GM12874 (cell line): Measurements from ENCODE around the gene HACE1.

Experiments used
- TF ChIP-seq, protein P1 (sequence below): IDR thresholded peaks from 2 replicates; pipeline ENCODE4 v1.5.1; 2011; ENCODE audit warnings: low read depth, mild to moderate bottlenecking, control low read depth, low read length, moderate library complexity; ENCODE audit not compliant: insufficient read depth

HACE1 gene

DNA sequence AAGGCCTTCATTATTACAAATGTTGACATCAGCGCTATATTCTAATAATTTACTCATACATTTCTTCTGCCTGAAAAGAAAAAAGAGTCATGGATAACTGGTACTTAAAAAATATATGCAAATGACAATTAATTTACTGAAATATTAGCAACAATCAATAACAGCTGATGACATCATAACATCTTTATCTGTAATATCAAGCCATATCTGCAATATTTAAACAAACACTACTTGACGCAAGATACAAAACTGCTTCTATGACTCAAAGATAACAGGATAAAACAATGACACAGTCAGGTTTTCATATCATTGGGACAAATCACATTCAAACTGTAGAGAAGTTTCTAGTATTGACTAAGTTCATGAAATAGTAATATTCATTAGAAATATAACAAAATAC lies 16.5 kb downstream of the HACE1 start:
- TF ChIP-seq, protein P1, sequence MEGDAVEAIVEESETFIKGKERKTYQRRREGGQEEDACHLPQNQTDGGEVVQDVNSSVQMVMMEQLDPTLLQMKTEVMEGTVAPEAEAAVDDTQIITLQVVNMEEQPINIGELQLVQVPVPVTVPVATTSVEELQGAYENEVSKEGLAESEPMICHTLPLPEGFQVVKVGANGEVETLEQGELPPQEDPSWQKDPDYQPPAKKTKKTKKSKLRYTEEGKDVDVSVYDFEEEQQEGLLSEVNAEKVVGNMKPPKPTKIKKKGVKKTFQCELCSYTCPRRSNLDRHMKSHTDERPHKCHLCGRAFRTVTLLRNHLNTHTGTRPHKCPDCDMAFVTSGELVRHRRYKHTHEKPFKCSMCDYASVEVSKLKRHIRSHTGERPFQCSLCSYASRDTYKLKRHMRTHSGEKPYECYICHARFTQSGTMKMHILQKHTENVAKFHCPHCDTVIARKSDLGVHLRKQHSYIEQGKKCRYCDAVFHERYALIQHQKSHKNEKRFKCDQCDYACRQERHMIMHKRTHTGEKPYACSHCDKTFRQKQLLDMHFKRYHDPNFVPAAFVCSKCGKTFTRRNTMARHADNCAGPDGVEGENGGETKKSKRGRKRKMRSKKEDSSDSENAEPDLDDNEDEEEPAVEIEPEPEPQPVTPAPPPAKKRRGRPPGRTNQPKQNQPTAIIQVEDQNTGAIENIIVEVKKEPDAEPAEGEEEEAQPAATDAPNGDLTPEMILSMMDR = no peak

DNA sequence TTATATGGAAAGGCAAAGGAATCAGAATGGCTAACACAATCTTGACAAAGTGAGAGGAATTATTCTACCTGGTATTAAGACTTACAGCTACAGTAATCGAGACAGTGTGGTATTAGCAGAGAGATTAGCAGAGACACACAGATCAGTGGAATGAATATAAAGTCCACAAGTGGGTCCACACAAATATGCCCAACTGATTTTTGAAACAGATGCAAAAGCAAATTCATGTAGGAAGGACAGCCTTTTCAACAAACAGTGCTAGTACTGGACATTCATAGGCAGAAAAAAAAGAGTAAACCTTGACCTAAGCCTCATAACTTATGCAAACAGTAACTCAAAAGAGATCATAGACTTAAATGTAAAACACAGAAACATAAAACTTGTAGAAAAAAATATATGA lies 22.6 kb downstream of the HACE1 start:
- TF ChIP-seq, protein P1 = no peak

DNA sequence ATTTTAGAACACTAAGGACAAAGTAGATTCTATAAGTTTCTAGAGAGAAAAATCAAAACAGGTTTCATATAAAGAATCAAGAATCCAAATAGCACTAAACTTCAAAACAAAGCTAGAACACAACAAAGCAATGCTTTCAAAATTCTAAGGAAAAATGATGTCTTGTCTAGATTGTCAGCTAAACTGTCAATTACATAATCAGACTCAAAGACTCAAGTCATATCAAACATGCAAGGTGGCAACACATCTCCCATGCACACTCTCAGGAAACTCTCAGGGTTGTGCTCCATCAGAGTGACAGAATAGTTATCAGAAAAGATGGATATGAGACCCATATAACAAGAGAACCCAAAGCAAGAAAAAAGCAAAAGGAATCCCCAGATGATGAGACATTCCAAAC lies 23.9 kb downstream of the HACE1 start:
- TF ChIP-seq, protein P1 = no peak

DNA sequence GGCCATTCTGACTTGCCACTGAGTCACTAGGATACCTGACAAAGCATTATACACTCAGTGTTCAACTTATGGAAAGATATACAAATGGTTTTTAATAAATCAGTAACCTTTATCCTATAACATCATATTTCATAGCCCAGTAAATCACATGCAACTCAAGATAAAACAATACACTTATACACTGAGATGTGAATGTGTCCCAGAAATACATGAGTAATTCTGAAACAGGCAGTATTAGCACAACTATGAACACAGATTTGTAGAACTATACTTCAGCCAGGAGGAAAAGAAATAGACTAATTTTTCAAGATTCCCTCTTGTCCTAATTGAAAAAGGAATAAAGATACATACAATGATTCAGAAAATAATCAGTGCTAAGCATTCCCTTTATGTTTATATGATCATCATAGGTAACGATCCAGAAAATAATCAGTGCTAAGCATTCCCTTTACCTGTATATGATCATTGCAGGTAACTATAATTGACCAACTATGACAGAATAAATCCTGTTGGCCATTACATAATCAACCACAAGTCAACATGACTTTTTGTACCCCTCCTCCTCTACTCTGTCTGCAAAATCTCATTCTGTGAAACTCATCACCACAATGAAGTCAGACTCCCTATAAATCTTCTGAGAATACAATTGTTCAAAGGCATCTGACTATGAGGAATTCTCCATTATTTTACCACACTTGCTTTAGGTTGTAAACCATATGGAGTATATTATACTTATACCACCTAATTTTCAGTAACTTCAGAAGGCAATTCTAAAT lies 30.3 kb downstream of the HACE1 start:
- TF ChIP-seq, protein P1 = no peak

DNA sequence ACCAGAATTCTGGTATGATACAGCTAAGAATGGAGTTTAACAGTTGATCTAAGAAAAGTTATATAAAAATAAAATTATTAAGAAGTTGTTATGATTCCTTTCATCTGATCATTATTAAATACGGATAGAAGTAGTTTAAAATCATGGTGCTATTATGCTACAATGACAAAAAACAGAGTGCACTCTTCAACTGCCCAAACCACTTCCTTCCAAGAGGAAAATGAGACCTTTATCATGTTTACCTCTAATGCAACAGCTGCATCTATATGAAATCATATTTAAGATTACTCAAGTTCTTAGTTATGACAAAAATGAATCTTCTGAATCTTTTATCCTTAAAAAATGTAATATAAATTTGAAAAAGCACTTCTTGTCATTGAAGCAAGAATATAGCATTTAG lies 31.2 kb downstream of the HACE1 start:
- TF ChIP-seq, protein P1 = no peak

DNA sequence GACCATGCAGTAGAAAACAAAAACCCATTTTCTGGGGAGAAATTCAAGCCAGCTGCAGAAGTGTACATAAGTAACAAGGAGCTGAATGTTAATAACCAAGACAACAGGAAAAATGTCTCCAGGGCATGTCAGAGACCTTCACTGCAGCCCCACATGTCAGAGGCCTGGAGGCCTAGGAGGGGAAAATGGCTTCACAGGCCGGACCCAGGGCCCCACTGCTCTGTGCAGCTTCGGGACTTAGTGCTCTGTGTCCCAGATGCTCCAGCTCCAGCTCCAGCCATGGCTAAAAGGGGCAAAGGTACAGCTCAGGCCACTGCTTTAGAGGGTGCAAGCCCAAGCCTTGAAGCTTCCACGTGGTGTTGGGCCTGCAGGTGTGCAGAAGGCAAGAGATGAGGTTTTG lies 43.6 kb downstream of the HACE1 start:
- TF ChIP-seq, protein P1 = no peak

DNA sequence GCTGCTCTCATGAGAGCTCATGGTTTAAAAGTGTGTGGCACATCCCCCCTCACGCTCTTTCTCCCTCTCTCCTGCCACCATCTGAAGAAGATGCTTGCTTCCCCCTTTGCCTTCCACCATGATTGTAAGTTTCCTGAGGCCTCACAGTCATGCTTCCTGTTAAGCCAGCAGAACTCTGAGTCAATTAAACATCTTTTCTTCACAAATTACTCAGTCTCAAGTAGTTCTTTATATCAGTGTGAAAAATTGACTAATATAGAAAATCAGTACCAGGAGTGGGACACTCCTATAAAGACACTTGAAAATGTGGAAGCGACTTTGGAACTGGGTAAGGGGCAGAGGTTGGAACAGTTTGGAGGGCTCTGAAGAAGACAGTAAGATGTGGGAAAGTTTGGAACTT lies 45.0 kb downstream of the HACE1 start:
- TF ChIP-seq, protein P1 = no peak
